GM11168 (cell line): Measurements from ENCODE around the gene PTGFR.

Experiments
- in situ Hi-C: fragments of 300-500 bp; cut with MboI; formaldehyde crosslinking; loops from one replicate; pipeline ENCODE4 v1.12.0; 2022; ENCODE audit warnings: low sequenced_read_pairs; ENCODE audit not compliant: unreplicated experiment

The PTGFR gene

GRCh38 chr1:78516716-78517115 is 25.9 kb downstream of the PTGFR start:
- in situ Hi-C loops = no loop called here

- in situ Hi-C loops = no loop called here
Measured at GRCh38 chr1:78519446-78519845, 28.7 kb downstream of the PTGFR start.

GRCh38 chr1:78520216-78520615 is 29.4 kb downstream of the PTGFR start:
- in situ Hi-C loops = no loop called here

GRCh38 chr1:78520843-78521242 is 30.1 kb downstream of the PTGFR start:
- in situ Hi-C loops = no loop called here

GRCh38 chr1:78522136-78522535 is 31.4 kb downstream of the PTGFR start:
- in situ Hi-C loops = no loop called here

GRCh38 chr1:78526496-78526895 is 35.7 kb downstream of the PTGFR start:
- in situ Hi-C loops = no loop called here

GRCh38 chr1:78527706-78528105 is 36.9 kb downstream of the PTGFR start:
- in situ Hi-C loops = no loop called here

GRCh38 chr1:78533527-78533926 is 42.8 kb downstream of the PTGFR start:
- in situ Hi-C loops = no loop called here

- in situ Hi-C loops = no loop called here
Measured at GRCh38 chr1:78535286-78535685, 44.5 kb downstream of the PTGFR start.

- in situ Hi-C loops = no loop called here
Measured at GRCh38 chr1:78536427-78536826, 45.7 kb downstream of the PTGFR start.

GRCh38 chr1:78540048-78540447 is 49.3 kb downstream of the PTGFR start:
- in situ Hi-C loops = no loop called here

GRCh38 chr1:78541479-78541878 is 50.7 kb downstream of the PTGFR start:
- in situ Hi-C loops = no loop called here

GRCh38 chr1:78543941-78544643 is 53.3 kb downstream of the PTGFR start:
- in situ Hi-C loops = no loop called here

- in situ Hi-C loops = no loop called here
Measured at GRCh38 chr1:78547081-78547480, 56.3 kb downstream of the PTGFR start.

GRCh38 chr1:78549331-78549730 is 58.6 kb downstream of the PTGFR start:
- in situ Hi-C loops = no loop called here

GRCh38 chr1:78549891-78550290 is 59.1 kb downstream of the PTGFR start:
- in situ Hi-C loops = no loop called here

- in situ Hi-C loops = no loop called here
Measured at GRCh38 chr1:78553859-78554258, 63.1 kb downstream of the PTGFR start.

GRCh38 chr1:78554840-78555239 is 64.1 kb downstream of the PTGFR start:
- in situ Hi-C loops = no loop called here

GRCh38 chr1:78559680-78560079 is 68.9 kb downstream of the PTGFR start:
- in situ Hi-C loops = no loop called here

- in situ Hi-C loops = no loop called here
Measured at GRCh38 chr1:78560811-78561210, 70.0 kb downstream of the PTGFR start.

GRCh38 chr1:78561856-78562255 is 71.1 kb downstream of the PTGFR start:
- in situ Hi-C loops = no loop called here

- in situ Hi-C loops = no loop called here
Measured at GRCh38 chr1:78565393-78565792, 74.6 kb downstream of the PTGFR start.

GRCh38 chr1:78570539-78570938 is 79.8 kb downstream of the PTGFR start:
- in situ Hi-C loops = no loop called here
